ENCODE data around the gene ABHD6. TPM values are rescaled to one million over a fixed set of nuclear protein-coding genes. Genes with fewer than 3 reads are reported as not detected.

Gene ABHD6
- total RNA-seq (1 to 10 TPM; 2.1 to 2.9 TPM), total RNA-seq (3.2 to 11.1 reads per million in 2 donors)

- ATAC-seq (peak; percentile 88), DNase-seq (peak; percentile 76 to 79 (median 78))
- H3K36me3 Mint-ChIP-seq (ENCODE audit: low read depth): no peaks in the 10 kb centered on the region
- no peaks in the 10 kb centered on the region for H3K9me3 ChIP-seq (ENCODE audit: control insufficient read depth, low read length, poor library complexity, severe bottlenecking)
- peak within 1 kb of the TSS; percentile 86 for H3K27ac Mint-ChIP-seq
- H3K4me3 Mint-ChIP-seq: peak within 1 kb of the TSS; percentile 97
- peaks cover 18% of the 10 kb centered on the region for H3K27me3 Mint-ChIP-seq
- H3K4me1 Mint-ChIP-seq: peaks cover 18% of the 10 kb centered on the region
Measured at GRCh38 chr3:58237238-58237940, at the start of gene ABHD6. ABHD6 (plus strand) TSS chr3:58237792; CDS start chr3:58256587, 18,795 bp downstream.

GRCh38 chr3:58188173-58188564, 49.4 kb upstream of the ABHD6 start:
- no peak overlapping the region for H3K4me3 Mint-ChIP-seq
- no peak overlapping the region for H3K27ac Mint-ChIP-seq
- no peaks in the 10 kb centered on the region for H3K36me3 Mint-ChIP-seq (ENCODE audit: low read depth)
- DNase-seq (no peak), ATAC-seq (no peak)
- no peaks in the 10 kb centered on the region for H3K9me3 ChIP-seq (ENCODE audit: control insufficient read depth, low read length, poor library complexity, severe bottlenecking)
- peaks cover 4% of the 10 kb centered on the region for H3K4me1 Mint-ChIP-seq
- H3K27me3 Mint-ChIP-seq: no peaks in the 10 kb centered on the region

- ATAC-seq (no peak), DNase-seq (no peak)
- Mint-ChIP-seq H3K4me1 (peaks cover 4% of the 10 kb centered on the region), H3K27me3 (no peaks in the 10 kb centered on the region), H3K27ac (no peak overlapping the region), H3K36me3 (ENCODE audit: low read depth) (no peaks in the 10 kb centered on the region), H3K4me3 (no peak overlapping the region)
- H3K9me3 ChIP-seq (ENCODE audit: control insufficient read depth, low read length, poor library complexity, severe bottlenecking): no peaks in the 10 kb centered on the region
Measured at GRCh38 chr3:58188921-58189451, 48.6 kb upstream of the ABHD6 start.

- Mint-ChIP-seq H3K36me3 (ENCODE audit: low read depth) (no peaks in the 10 kb centered on the region), H3K4me3 (no peak overlapping the region), H3K27ac (no peak overlapping the region), H3K4me1 (peaks cover 4% of the 10 kb centered on the region), H3K27me3 (no peaks in the 10 kb centered on the region)
- DNase-seq: no peak
- no peaks in the 10 kb centered on the region for H3K9me3 ChIP-seq (ENCODE audit: control insufficient read depth, low read length, poor library complexity, severe bottlenecking)
- ATAC-seq: no peak
Measured at GRCh38 chr3:58189691-58190090, 47.9 kb upstream of the ABHD6 start.

- peaks cover 4% of the 10 kb centered on the region for H3K4me1 Mint-ChIP-seq
- no peak for ATAC-seq
- no peak overlapping the region for H3K27ac Mint-ChIP-seq
- no peak for DNase-seq
- H3K27me3 Mint-ChIP-seq: no peaks in the 10 kb centered on the region
- H3K4me3 Mint-ChIP-seq: no peak overlapping the region
- H3K36me3 Mint-ChIP-seq (ENCODE audit: low read depth): no peaks in the 10 kb centered on the region
- no peaks in the 10 kb centered on the region for H3K9me3 ChIP-seq (ENCODE audit: control insufficient read depth, low read length, poor library complexity, severe bottlenecking)
Measured at GRCh38 chr3:58190291-58190690, 47.3 kb upstream of the ABHD6 start.

- Mint-ChIP-seq H3K36me3 (ENCODE audit: low read depth) (no peaks in the 10 kb centered on the region), H3K27me3 (no peaks in the 10 kb centered on the region), H3K4me1 (peaks cover 4% of the 10 kb centered on the region), H3K27ac (no peak overlapping the region), H3K4me3 (no peak overlapping the region)
- ATAC-seq (no peak), DNase-seq (no peak)
- no peaks in the 10 kb centered on the region for H3K9me3 ChIP-seq (ENCODE audit: control insufficient read depth, low read length, poor library complexity, severe bottlenecking)
Measured at GRCh38 chr3:58190882-58191281, 46.7 kb upstream of the ABHD6 start.

- Mint-ChIP-seq H3K4me1 (peaks cover 4% of the 10 kb centered on the region), H3K27me3 (no peaks in the 10 kb centered on the region), H3K27ac (no peak overlapping the region), H3K4me3 (no peak overlapping the region), H3K36me3 (ENCODE audit: low read depth) (no peaks in the 10 kb centered on the region)
- ATAC-seq: no peak
- H3K9me3 ChIP-seq (ENCODE audit: control insufficient read depth, low read length, poor library complexity, severe bottlenecking): no peaks in the 10 kb centered on the region
- no peak for DNase-seq
Measured at GRCh38 chr3:58191361-58191991, 46.1 kb upstream of the ABHD6 start.

GRCh38 chr3:58192069-58192468, 45.5 kb upstream of the ABHD6 start:
- ATAC-seq (no peak), DNase-seq (no peak)
- Mint-ChIP-seq H3K27me3 (no peaks in the 10 kb centered on the region), H3K36me3 (ENCODE audit: low read depth) (no peaks in the 10 kb centered on the region), H3K4me1 (peaks cover 4% of the 10 kb centered on the region), H3K4me3 (no peak overlapping the region), H3K27ac (no peak overlapping the region)
- no peaks in the 10 kb centered on the region for H3K9me3 ChIP-seq (ENCODE audit: control insufficient read depth, low read length, poor library complexity, severe bottlenecking)

GRCh38 chr3:58193682-58194407, 43.7 kb upstream of the ABHD6 start:
- DNase-seq (no peak), ATAC-seq (no peak)
- H3K9me3 ChIP-seq (ENCODE audit: control insufficient read depth, low read length, poor library complexity, severe bottlenecking): no peaks in the 10 kb centered on the region
- H3K4me1 Mint-ChIP-seq: peaks cover 2% of the 10 kb centered on the region
- H3K27me3 Mint-ChIP-seq: peaks cover 6% of the 10 kb centered on the region
- H3K36me3 Mint-ChIP-seq (ENCODE audit: low read depth): no peaks in the 10 kb centered on the region
- H3K4me3 Mint-ChIP-seq: no peak overlapping the region
- no peak overlapping the region for H3K27ac Mint-ChIP-seq

GRCh38 chr3:58197588-58197987, 40.0 kb upstream of the ABHD6 start:
- H3K4me3 Mint-ChIP-seq: no peak overlapping the region
- ATAC-seq (no peak), DNase-seq (no peak)
- peaks cover under 1% of the 10 kb centered on the region for H3K4me1 Mint-ChIP-seq
- H3K27ac Mint-ChIP-seq: no peak overlapping the region
- H3K27me3 Mint-ChIP-seq: peaks cover 18% of the 10 kb centered on the region
- H3K9me3 ChIP-seq (ENCODE audit: control insufficient read depth, low read length, poor library complexity, severe bottlenecking): no peaks in the 10 kb centered on the region
- peaks cover 2% of the 10 kb centered on the region for H3K36me3 Mint-ChIP-seq (ENCODE audit: low read depth)

GRCh38 chr3:58198362-58198761, 39.2 kb upstream of the ABHD6 start:
- Mint-ChIP-seq H3K4me3 (no peak overlapping the region), H3K27me3 (peaks cover 25% of the 10 kb centered on the region), H3K4me1 (no peaks in the 10 kb centered on the region), H3K36me3 (ENCODE audit: low read depth) (peaks cover 2% of the 10 kb centered on the region), H3K27ac (no peak overlapping the region)
- H3K9me3 ChIP-seq (ENCODE audit: control insufficient read depth, low read length, poor library complexity, severe bottlenecking): no peaks in the 10 kb centered on the region
- no peak for DNase-seq
- no peak for ATAC-seq

GRCh38 chr3:58198804-58199203, 38.8 kb upstream of the ABHD6 start:
- H3K4me3 Mint-ChIP-seq: no peak overlapping the region

GRCh38 chr3:58200121-58200709, 37.4 kb upstream of the ABHD6 start:
- DNase-seq (no peak), ATAC-seq (no peak)
- H3K27me3 Mint-ChIP-seq: peaks cover 30% of the 10 kb centered on the region
- H3K9me3 ChIP-seq (ENCODE audit: control insufficient read depth, low read length, poor library complexity, severe bottlenecking): no peaks in the 10 kb centered on the region
- H3K27ac Mint-ChIP-seq: no peak overlapping the region
- H3K4me1 Mint-ChIP-seq: no peaks in the 10 kb centered on the region
- H3K36me3 Mint-ChIP-seq (ENCODE audit: low read depth): peaks cover 2% of the 10 kb centered on the region
- peak overlapping the region; percentile 28 for H3K4me3 Mint-ChIP-seq

More at GRCh38 chr3:58198804-58199203, 38.8 kb upstream of the ABHD6 start:
- DNase-seq: no peak
- peaks cover 2% of the 10 kb centered on the region for H3K36me3 Mint-ChIP-seq (ENCODE audit: low read depth)
- no peak for ATAC-seq
- H3K9me3 ChIP-seq (ENCODE audit: control insufficient read depth, low read length, poor library complexity, severe bottlenecking): no peaks in the 10 kb centered on the region
- H3K27ac Mint-ChIP-seq: no peak overlapping the region
- peaks cover 28% of the 10 kb centered on the region for H3K27me3 Mint-ChIP-seq
- no peaks in the 10 kb centered on the region for H3K4me1 Mint-ChIP-seq

Measured in T-helper 17 cell (primary cell).